Effector memory CD4-positive, alpha-beta T cell (primary cell): Measurements from ENCODE around the gene CDH22.

Source experiments
- DNase-seq, 3 donors: peaks; one replicate each; pipeline ENCODE4 v3.0.0-alpha.2; 2020
- H3K27ac ChIP-seq: 2 replicates; pipeline ENCODE4 v1.7.0; 2013; ENCODE audit warnings: mild to moderate bottlenecking, low read length, moderate library complexity; ENCODE audit not compliant: insufficient read depth, poor library complexity, severe bottlenecking
- H3K27me3 ChIP-seq: replicated peaks from 2 replicates; pipeline ENCODE4 v1.7.0; 2013; ENCODE audit warnings: mild to moderate bottlenecking, low read length; ENCODE audit not compliant: insufficient read depth, control insufficient read depth, poor library complexity, severe bottlenecking
- H3K36me3 ChIP-seq: 2 replicates; pipeline ENCODE4 v1.7.0; 2013; ENCODE audit warnings: mild to moderate bottlenecking, low read length, moderate library complexity; ENCODE audit not compliant: control insufficient read depth, insufficient read depth
- H3K4me1 ChIP-seq: 2 replicates; pipeline ENCODE4 v1.7.0; 2013; ENCODE audit warnings: low read length, mild to moderate bottlenecking; ENCODE audit not compliant: control insufficient read depth, insufficient read depth, poor library complexity, severe bottlenecking
- H3K4me3 ChIP-seq: 2 replicates; pipeline ENCODE4 v1.7.0; 2013; ENCODE audit warnings: low read length, low read depth, mild to moderate bottlenecking; ENCODE audit not compliant: insufficient read depth, poor library complexity, severe bottlenecking
- H3K9me3 ChIP-seq: 2 replicates; pipeline ENCODE4 v1.7.0; 2013; ENCODE audit warnings: mild to moderate bottlenecking, low read length, moderate library complexity; ENCODE audit not compliant: control insufficient read depth

CDH22 gene

DNA sequence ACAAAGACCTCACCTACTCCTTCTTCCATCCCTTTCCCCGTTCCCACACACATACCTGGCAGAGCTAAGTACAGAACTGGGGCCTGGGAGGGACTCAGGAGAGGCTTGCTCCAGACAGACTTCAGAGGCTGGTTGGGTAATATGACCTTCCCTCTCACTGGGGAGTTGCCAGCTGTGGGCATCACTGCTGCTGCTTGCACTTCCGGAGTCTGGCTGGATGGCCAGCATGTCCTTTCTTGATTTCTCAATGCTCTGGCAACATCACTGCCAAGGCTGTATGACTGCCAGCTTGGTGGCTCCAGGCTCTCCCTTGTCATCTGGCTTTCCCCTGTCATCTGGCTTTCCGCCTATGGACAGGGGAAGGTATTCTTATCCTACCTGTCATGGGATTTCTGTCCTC lies 47.8 kb downstream of the CDH22 start:
- H3K36me3 ChIP-seq: no peaks in the 10 kb centered on the region
- no peaks in the 10 kb centered on the region for H3K4me1 ChIP-seq
- no peak for DNase-seq
- H3K4me3 ChIP-seq: no peak overlapping the region
- H3K9me3 ChIP-seq: no peaks in the 10 kb centered on the region
- H3K27ac ChIP-seq: no peak overlapping the region
- no peaks in the 10 kb centered on the region for H3K27me3 ChIP-seq

DNA sequence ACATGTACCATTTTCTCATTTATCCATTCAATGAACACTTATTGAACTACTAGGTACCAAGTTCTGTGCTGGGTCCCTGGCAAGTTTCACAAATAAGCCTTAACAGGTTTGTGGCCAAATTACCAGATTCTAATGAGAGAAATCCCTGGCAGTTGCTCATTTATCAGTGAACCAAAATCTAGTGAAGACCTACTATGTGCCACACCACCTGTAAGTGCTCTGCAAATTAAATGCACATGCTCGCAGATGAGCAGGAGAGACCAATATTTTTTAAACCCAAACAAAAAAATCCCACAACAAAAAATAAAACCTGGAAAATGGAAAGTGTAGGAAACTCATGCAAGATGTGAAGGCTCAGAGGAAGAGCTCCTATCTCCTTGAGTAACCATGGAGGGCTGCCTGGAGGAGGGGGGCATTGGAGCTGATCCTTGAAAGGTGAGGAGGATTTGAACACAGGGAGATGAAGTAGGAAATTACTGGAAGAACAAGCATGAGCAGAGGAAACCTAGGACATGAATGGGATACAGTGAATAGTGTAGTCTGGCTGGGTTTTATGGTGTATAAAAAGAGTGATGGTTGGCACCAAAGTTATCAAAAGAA lies 48.9 kb downstream of the CDH22 start:
- no peak overlapping the region for H3K4me3 ChIP-seq
- DNase-seq: no peak
- no peak overlapping the region for H3K27ac ChIP-seq
- no peaks in the 10 kb centered on the region for H3K9me3 ChIP-seq
- H3K36me3 ChIP-seq: no peaks in the 10 kb centered on the region
- H3K4me1 ChIP-seq: no peaks in the 10 kb centered on the region
- H3K27me3 ChIP-seq: no peaks in the 10 kb centered on the region

DNA sequence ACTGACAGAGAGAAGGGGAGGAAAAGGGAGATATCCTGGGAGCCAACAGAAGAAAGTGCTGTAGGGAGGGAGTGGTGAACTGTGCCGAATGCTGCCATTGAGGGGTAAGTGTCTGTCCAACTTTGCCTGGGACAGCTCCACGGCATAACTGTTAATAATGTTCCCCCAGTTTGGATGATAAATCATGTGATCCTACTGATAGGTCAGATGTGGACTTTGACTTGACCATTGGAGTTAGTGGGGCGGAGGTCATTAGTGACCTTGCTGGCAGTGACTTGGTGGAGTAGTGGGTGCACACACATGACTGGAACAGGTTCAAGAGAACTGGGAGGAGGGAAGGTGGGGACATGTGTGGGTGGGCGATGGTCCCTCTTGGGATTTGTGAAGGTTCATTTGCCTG lies 50.4 kb downstream of the CDH22 start:
- no peaks in the 10 kb centered on the region for H3K4me1 ChIP-seq
- no peak overlapping the region for H3K27ac ChIP-seq
- no peaks in the 10 kb centered on the region for H3K27me3 ChIP-seq
- no peaks in the 10 kb centered on the region for H3K9me3 ChIP-seq
- no peak overlapping the region for H3K4me3 ChIP-seq
- DNase-seq: no peak
- no peaks in the 10 kb centered on the region for H3K36me3 ChIP-seq

DNA sequence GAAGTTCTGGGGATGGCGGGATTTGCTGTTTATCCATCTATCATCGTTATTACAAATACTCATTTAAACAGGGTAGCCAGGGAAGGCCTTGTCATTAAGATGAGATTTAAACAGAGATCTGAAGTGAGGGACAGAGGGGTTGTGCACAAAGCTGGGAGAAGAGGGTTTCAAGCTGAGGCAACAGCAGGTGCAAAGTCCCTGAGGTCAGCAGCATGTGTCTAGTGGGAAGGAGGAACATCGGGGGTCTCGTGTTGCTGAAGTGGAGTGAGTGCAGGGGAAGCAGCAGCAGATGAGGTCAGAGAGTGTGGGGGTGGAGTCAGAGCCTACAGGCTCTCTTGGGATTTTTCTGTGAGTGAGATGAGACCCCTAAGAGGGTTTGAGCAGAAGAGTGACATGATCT lies 52.0 kb downstream of the CDH22 start:
- Histone ChIP-seq H3K27me3 (peaks cover 5% of the 10 kb centered on the region), H3K4me3 (no peak overlapping the region), H3K27ac (no peak overlapping the region), H3K9me3 (no peaks in the 10 kb centered on the region), H3K36me3 (no peaks in the 10 kb centered on the region), H3K4me1 (no peaks in the 10 kb centered on the region)
- DNase-seq: no peak

DNA sequence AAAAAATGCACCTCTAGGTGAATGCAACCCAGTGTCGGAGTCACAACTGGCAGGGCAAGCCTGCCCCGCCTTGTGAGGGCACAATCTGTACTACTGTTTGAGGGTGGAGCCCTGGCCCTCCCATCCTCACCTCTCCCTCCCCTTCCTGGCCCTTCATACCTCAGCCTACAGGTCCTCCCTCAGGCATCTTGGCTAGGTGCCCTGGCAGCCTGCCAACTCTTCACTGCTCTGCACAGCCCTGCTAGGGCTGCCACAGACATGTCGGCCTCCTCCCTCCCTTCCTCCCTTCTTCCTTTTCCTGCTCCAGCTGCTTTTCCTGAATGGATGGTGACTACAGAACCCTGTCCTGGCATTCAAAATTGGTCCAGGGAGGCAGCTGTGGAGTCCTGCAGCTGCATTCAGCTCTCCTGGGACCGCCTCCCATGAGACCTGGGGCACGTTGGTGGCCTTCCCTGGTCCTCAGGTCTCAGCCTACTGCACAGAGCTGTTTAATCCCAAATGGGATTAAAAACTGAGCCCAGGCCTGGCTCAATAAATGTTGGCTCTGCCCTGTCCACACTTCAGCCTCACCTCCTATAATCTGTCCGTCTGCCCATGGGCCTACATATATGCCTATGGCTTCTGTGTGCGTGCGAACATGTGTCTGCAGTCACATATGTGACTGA lies 52.7 kb downstream of the CDH22 start:
- Histone ChIP-seq H3K27ac (no peak overlapping the region), H3K4me3 (no peak overlapping the region), H3K27me3 (peaks cover 7% of the 10 kb centered on the region), H3K9me3 (no peaks in the 10 kb centered on the region), H3K4me1 (no peaks in the 10 kb centered on the region), H3K36me3 (no peaks in the 10 kb centered on the region)
- DNase-seq: no peak

DNA sequence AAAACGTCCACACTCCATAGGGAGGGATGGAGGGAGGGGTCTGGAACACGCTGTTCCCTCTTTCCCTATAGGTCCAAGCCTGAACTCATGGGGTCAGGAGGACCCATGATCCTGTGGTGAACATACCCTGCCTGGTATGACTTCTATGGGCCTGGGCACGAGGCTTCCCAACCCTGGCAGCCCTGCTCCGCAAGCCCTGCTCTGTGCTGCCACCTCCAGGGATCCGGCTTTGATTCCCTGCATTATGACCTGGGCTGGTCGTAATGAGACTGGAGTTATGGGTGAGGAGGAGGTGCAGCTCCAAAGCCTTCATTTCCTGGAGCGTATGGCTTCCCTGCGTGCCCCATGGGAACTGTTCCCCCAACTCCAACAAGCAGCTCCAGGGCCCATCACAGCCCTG lies 54.9 kb downstream of the CDH22 start:
- peaks cover 11% of the 10 kb centered on the region for H3K27me3 ChIP-seq
- no peaks in the 10 kb centered on the region for H3K36me3 ChIP-seq
- no peak overlapping the region for H3K4me3 ChIP-seq
- no peaks in the 10 kb centered on the region for H3K4me1 ChIP-seq
- no peaks in the 10 kb centered on the region for H3K9me3 ChIP-seq
- H3K27ac ChIP-seq: no peak overlapping the region
- DNase-seq: no peak

DNA sequence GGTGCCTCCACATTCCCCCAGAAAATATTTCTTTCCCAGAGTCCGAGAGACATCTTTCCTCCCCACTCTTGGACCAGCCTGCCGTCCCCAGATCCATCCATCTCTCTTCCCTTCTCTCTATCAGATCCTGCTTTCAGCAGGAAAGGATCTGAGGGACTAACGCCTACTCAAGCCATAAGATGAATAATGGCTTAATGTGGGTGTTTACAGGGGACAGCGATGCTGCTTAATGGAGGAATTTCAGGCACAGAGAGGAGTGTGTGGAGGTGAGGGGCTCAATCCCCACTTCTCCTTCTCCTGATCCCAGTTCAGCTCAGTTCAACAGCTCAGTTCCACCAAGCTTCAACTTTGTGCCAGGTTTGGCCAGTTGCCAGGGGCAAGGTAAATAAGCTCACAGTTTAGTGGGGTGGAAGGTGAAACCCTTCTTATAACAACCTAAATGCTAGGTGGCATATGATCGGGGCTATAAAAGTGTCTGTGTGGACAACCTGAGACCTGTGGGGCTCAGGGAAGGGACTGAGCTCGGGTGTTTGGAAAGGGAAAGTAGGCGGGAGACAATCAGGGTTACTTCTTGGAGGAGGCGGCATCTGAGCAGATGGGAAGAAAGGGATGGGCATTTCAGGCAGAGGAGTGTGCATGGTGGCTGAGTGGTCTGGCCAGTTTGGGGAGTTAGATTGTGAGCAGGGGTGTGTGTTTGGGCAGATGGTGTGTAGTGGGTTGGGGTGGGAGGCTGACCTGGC lies 55.8 kb downstream of the CDH22 start:
- DNase-seq: no peak
- H3K9me3 ChIP-seq: no peaks in the 10 kb centered on the region
- no peak overlapping the region for H3K27ac ChIP-seq
- H3K4me1 ChIP-seq: no peaks in the 10 kb centered on the region
- peaks cover 11% of the 10 kb centered on the region for H3K27me3 ChIP-seq
- no peak overlapping the region for H3K4me3 ChIP-seq
- no peaks in the 10 kb centered on the region for H3K36me3 ChIP-seq

DNA sequence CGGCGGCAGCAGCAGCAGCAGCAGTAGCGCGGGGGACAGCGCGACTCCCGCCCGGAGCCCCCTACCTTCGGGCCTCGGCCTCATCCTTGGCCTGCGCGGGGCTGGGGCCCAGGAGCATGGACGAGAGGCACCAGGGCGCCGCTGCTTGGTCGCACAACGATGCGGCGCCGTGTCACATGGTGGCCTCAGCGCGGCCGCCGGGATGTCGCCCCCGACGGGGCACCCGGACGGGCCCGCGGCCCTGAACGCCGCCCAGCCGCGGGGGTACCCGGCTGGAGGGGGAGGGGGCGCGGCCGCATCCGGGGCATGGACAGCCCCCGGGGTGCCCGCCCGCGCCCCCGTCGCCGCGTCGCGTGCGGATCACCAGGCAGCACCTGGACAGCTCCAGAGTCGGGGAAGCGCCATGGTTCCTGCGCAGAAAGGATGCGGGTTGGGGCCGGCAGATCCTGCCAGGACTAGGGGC lies 57.1 kb downstream of the CDH22 start:
- no peaks in the 10 kb centered on the region for H3K9me3 ChIP-seq
- H3K27ac ChIP-seq: no peak overlapping the region
- H3K36me3 ChIP-seq: no peaks in the 10 kb centered on the region
- peaks cover 17% of the 10 kb centered on the region for H3K27me3 ChIP-seq
- no peak overlapping the region for H3K4me3 ChIP-seq
- no peak for DNase-seq
- H3K4me1 ChIP-seq: no peaks in the 10 kb centered on the region

DNA sequence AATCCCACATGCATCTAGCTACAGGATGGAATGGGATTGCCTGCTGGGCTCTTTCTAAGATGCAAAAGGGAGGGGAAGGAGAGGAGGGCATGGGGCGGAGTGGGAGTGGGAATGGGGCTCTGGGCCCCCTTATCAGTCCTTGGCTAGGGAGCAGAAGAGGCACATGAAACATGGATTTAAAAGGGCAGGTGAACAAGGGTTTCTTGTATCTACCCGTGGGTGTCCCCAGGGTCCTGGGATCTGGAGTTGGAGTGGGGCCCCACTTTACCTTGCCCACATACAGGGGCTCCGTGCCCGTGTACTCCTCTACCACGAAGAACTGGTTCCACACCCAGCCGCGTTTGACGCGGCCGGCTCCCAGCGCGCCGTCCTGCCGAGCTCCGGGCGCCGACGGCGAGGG lies 57.5 kb downstream of the CDH22 start:
- DNase-seq: no peak
- Histone ChIP-seq H3K9me3 (no peaks in the 10 kb centered on the region), H3K27ac (no peak overlapping the region), H3K4me3 (no peak overlapping the region), H3K4me1 (no peaks in the 10 kb centered on the region), H3K27me3 (peaks cover 17% of the 10 kb centered on the region), H3K36me3 (no peaks in the 10 kb centered on the region)

DNA sequence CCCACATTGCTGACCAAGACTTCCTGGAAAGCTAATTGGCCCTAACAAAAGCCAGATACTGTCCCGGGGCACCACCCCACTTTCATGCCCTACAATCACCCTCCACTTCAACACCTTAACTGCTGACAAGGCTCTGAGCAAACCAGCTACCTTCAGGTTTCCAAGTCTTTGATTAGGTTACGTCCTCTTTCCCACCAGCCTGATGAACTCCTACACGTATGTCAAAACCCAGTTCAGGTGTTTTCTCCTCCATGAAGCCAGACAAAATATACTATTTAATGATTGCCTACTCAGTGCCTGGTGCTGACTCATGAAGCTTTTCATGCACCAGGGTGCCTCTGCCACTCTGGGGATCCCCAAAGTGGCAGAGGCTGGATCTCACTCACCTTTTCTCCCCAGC lies 58.6 kb downstream of the CDH22 start:
- H3K9me3 ChIP-seq: no peaks in the 10 kb centered on the region
- no peaks in the 10 kb centered on the region for H3K36me3 ChIP-seq
- H3K4me3 ChIP-seq: no peak overlapping the region
- H3K4me1 ChIP-seq: no peaks in the 10 kb centered on the region
- peaks cover 21% of the 10 kb centered on the region for H3K27me3 ChIP-seq
- DNase-seq: no peak
- H3K27ac ChIP-seq: no peak overlapping the region
